Psoas muscle (tissue), 8 donors: Measurements from ENCODE around the gene ABCC4. TPM values are rescaled to one million over a fixed set of nuclear protein-coding genes. Genes with fewer than 3 reads are reported as not detected.
"Not testable (repeated sequence)": the region's sequence is repeated elsewhere in the genome, so short reads cannot be mapped to it uniquely, and the experiment has no call there.

ENCODE experiments used
- ATAC-seq, 4 donors: fragments of 200-7000 bp; cut with Tn5 transposase; one replicate each; pipeline ENCODE4 v1.9.1; 2020; ENCODE audit warnings: moderate library complexity in 3 of 4, mild to moderate bottlenecking in 2 of 4
- DNase-seq, 2 donors: peaks; one replicate each; pipeline ENCODE4 v3.0.0-alpha.2; 2020
- H3K27ac ChIP-seq: fragments of 200-600 bp; one replicate; pipeline ENCODE4 v1.8.0; 2022
- H3K27me3 ChIP-seq, 3 donors: fragments of 200-600 bp in 1 of 3; one replicate each; pipeline versions ENCODE4 v1.6.1 to v1.8.0; 2013 to 2022; ENCODE audit warnings: low read length in 2 of 3, mild to moderate bottlenecking in 2 of 3, moderate library complexity in 1 of 3; ENCODE audit not compliant: insufficient read depth in 3 of 3
- H3K36me3 ChIP-seq, 2 donors: fragments of 200-600 bp in 1 of 2; one replicate each; pipeline versions ENCODE4 v1.6.1 to v1.8.0; 2013 to 2022; ENCODE audit warnings: low read depth in 1 of 2, mild to moderate bottlenecking in 1 of 2, moderate library complexity in 1 of 2; ENCODE audit not compliant: insufficient read depth in 1 of 2
- H3K4me1 ChIP-seq: fragments of 200-600 bp; one replicate; pipeline ENCODE4 v1.8.0; 2022
- H3K4me3 ChIP-seq: fragments of 200-600 bp; one replicate; pipeline ENCODE4 v1.8.0; 2022; ENCODE audit warnings: mild to moderate bottlenecking
- H3K9me3 ChIP-seq: fragments of 200-600 bp; one replicate; pipeline ENCODE4 v1.8.0; 2022
- CTCF ChIP-seq: fragments of 200-600 bp; IDR thresholded peaks from one replicate; pipeline ENCODE4 v1.8.0; 2022; ENCODE audit warnings: antibody characterized with exemption
- WGBS, 3 donors: extraction: QIAGEN DNeasy Blood & Tissue Kit; methylation state at CpG; one replicate each; pipeline versions ENCODE4 v1.1.6 to v1.1.7; 2013; 5-methylcytosine and 5-hydroxymethylcytosine counted together
- intact Hi-C, 2 donors: fragments of 100-400 bp; cut with DNase I; formaldehyde crosslinking; loops; one replicate each; pipeline versions ENCODE4 v1.11.0 to v1.14.2; 2022
- polyA plus RNA-seq, 3 donors: library from polyadenylated mRNA; stranded (reverse); fragments of 200-250 nt; gene quantifications; one replicate each; pipeline ENCODE4 v1.2.3, GENCODE V29; 2013
- total RNA-seq, 4 donors: library from RNA; stranded (reverse); fragmentation: NEBNext Ultra II Directional in 2 of 4; extraction: Animal tissue kit (Norgen Biotek cat#: 25700) in 2 of 4; gene quantifications; one replicate each; pipeline versions ENCODE4 v1.2.1 to v1.2.4, GENCODE V29; 2021 to 2023
- donor health status: healthy with polysubstance abuse.
- donor health status: DM: no; HTN: no; CAD: no; lungs with moderate emphysema.
- donor health status: Bipolar disorder and iron deficiency.
- donor health status: healthy.
- donor health status: DM: yes; HTN: yes; CAD: no.
- donor health status: DM: no; HTN: no; CAD: no.
- donor health status: DM: no; HTN: no; CAD: no.
- donor health status: DM: yes; HTN: yes; CAD: no.

The ABCC4 gene
- total and polyA plus RNA-seq, 7 donors, result 2.3 to 25.2 (median 6.1) TPM

GRCh38 chr13:95284436-95284835 lies 16.8 kb downstream of the ABCC4 start:
- peaks cover 26% of the 10 kb centered on the region for H3K4me1 ChIP-seq
- DNase-seq (no peak), ATAC-seq (no peak)
- H3K9me3 ChIP-seq, result no peaks in the 10 kb centered on the region
- no peaks in the 10 kb centered on the region for H3K36me3 ChIP-seq
- H3K27ac ChIP-seq, result no peak overlapping the region
- WGBS, 3 donors, result 82 to 95% (median 88%) methylated on average over 4 of the region's 4 CpGs
- intact Hi-C loops, result loop anchor here in 1 of 2 donors (5.0 kb wide), 1 partner anchor 92 kb away; no protein-coding TSS in a partner anchor
- no peak for TF ChIP-seq CTCF
- no peaks in the 10 kb centered on the region for H3K27me3 ChIP-seq
- no peak overlapping the region for H3K4me3 ChIP-seq

GRCh38 chr13:95279016-95279415 lies 22.2 kb downstream of the ABCC4 start:
- no peaks in the 10 kb centered on the region for H3K27me3 ChIP-seq
- no peaks in the 10 kb centered on the region for H3K36me3 ChIP-seq
- no peak overlapping the region for H3K4me3 ChIP-seq
- peaks cover 38% of the 10 kb centered on the region for H3K4me1 ChIP-seq
- H3K27ac ChIP-seq, result no peak overlapping the region
- no peaks in the 10 kb centered on the region for H3K9me3 ChIP-seq
- no peak for TF ChIP-seq CTCF
- ATAC-seq (no peak), DNase-seq (no peak)
- intact Hi-C loops, result no loop called here
- 83 to 93% (median 91%) methylated on average over 3 of the region's 3 CpGs for WGBS, 3 donors

GRCh38 chr13:95276037-95276505 lies 25.2 kb downstream of the ABCC4 start:
- H3K27ac ChIP-seq, result peak overlapping the region; percentile 84
- ATAC-seq (no peak), DNase-seq (no peak)
- no peaks in the 10 kb centered on the region for H3K36me3 ChIP-seq
- peaks cover 49% of the 10 kb centered on the region for H3K4me1 ChIP-seq
- H3K27me3 ChIP-seq, result no peaks in the 10 kb centered on the region
- no peak overlapping the region for H3K4me3 ChIP-seq
- 70 to 82% (median 76%) methylated on average over 3 to 4 of the region's 4 CpGs for WGBS, 3 donors
- TF ChIP-seq CTCF, result no peak
- H3K9me3 ChIP-seq, result no peaks in the 10 kb centered on the region
- intact Hi-C loops, result no loop called here

GRCh38 chr13:95275322-95276036 lies 25.8 kb downstream of the ABCC4 start:
- intact Hi-C loops, result no loop called here
- Histone ChIP-seq H3K9me3 (no peaks in the 10 kb centered on the region), H3K27me3 (no peaks in the 10 kb centered on the region)

GRCh38 chr13:95273592-95274132 lies 27.6 kb downstream of the ABCC4 start:
- Histone ChIP-seq H3K27ac (peak overlapping the region; percentile 84), H3K4me1 (peaks cover 43% of the 10 kb centered on the region)
- not testable (repeated sequence) for H3K36me3 ChIP-seq, DNase-seq, H3K4me3 ChIP-seq, ATAC-seq, H3K27me3 ChIP-seq, H3K9me3 ChIP-seq
- intact Hi-C loops, result loop anchor here in 1 of 2 donors (5.0 kb wide), 1 partner anchor 81 kb away; no protein-coding TSS in a partner anchor
- WGBS, 3 donors, result 73 to 94% (median 82%) methylated on average over 11 to 12 of the region's 12 CpGs

More at GRCh38 chr13:95275322-95276036, 25.8 kb downstream of the ABCC4 start:
- WGBS, 3 donors, result 73 to 84% (median 76%) methylated on average over 4 of the region's 4 CpGs
- ATAC-seq, result no peak
- H3K36me3 ChIP-seq, result no peaks in the 10 kb centered on the region
- H3K27ac ChIP-seq, result peak overlapping the region; percentile 84
- no peak overlapping the region for H3K4me3 ChIP-seq
- DNase-seq, result no peak
- no peak for TF ChIP-seq CTCF
- H3K4me1 ChIP-seq, result peaks cover 45% of the 10 kb centered on the region

GRCh38 chr13:95272076-95272475 lies 29.2 kb downstream of the ABCC4 start:
- not testable (repeated sequence) for ATAC-seq, DNase-seq, H3K9me3 ChIP-seq, H3K27me3 ChIP-seq, H3K36me3 ChIP-seq
- peaks cover 43% of the 10 kb centered on the region for H3K4me1 ChIP-seq
- H3K4me3 ChIP-seq, result peak overlapping the region; percentile 33
- intact Hi-C loops, result loop anchor here in 1 of 2 donors (5.0 kb wide), 1 partner anchor 80 kb away; no protein-coding TSS in a partner anchor
- peak overlapping the region; percentile 84 for H3K27ac ChIP-seq
- WGBS, 3 donors, result 45 to 72% (median 56%) methylated on average over 7 of the region's 7 CpGs
